ENCODE results near the gene RAD50. TPM values are rescaled to one million over a fixed set of nuclear protein-coding genes. Genes with fewer than 3 reads are reported as not detected.
"Not testable (repeated sequence)": the region's sequence is repeated elsewhere in the genome, so short reads cannot be mapped to it uniquely, and the experiment has no call there.

Gene RAD50
- total RNA-seq, 2 donors from 2014 or later: 49.7 to 50.7 TPM

- H3K4me3 Mint-ChIP-seq: no peak overlapping the region
These were observed 2.7 kb downstream of the RAD50 start for GRCh38 chr5:132559383-132560060.

DNA sequence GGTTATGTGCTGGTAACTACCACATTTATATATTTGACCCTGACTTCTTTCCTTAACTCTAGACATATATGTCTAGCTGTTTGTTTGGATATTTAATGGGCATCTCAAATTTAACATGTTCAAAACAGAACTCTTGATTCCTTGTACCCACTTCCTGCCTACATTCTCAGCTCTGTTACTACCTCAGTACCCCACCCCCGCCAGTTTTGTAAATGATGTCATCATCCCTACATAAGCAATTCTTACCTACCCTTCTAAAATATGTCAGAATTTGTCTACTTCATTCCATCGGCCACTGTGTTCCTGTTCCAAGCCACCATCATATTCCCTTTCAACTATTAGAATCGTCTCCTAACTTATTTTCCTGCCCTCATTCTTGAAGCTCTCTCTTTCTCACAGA is 4.8 kb downstream of the RAD50 start:
- TF ChIP-seq, protein P1, sequence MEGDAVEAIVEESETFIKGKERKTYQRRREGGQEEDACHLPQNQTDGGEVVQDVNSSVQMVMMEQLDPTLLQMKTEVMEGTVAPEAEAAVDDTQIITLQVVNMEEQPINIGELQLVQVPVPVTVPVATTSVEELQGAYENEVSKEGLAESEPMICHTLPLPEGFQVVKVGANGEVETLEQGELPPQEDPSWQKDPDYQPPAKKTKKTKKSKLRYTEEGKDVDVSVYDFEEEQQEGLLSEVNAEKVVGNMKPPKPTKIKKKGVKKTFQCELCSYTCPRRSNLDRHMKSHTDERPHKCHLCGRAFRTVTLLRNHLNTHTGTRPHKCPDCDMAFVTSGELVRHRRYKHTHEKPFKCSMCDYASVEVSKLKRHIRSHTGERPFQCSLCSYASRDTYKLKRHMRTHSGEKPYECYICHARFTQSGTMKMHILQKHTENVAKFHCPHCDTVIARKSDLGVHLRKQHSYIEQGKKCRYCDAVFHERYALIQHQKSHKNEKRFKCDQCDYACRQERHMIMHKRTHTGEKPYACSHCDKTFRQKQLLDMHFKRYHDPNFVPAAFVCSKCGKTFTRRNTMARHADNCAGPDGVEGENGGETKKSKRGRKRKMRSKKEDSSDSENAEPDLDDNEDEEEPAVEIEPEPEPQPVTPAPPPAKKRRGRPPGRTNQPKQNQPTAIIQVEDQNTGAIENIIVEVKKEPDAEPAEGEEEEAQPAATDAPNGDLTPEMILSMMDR (conservative IDR thresholded peaks at IDR 0.05): no peak
- Mint-ChIP-seq H3K4me3 (no peak overlapping the region), H3K27ac (no peak overlapping the region), H3K9me3 (peaks cover 5% of the 10 kb centered on the region), H3K4me1 (peaks cover 5% of the 10 kb centered on the region), H3K27me3 (ENCODE audit: insufficient read depth) (no peaks in the 10 kb centered on the region), H3K36me3 (ENCODE audit: low read depth) (peaks cover 12% of the 10 kb centered on the region)
- H3K27me3 ChIP-seq (ENCODE audit: control insufficient read depth, insufficient read depth, low read length, poor library complexity, severe bottlenecking): no peaks in the 10 kb centered on the region
- no peak overlapping the region for H3K4me3 ChIP-seq (ENCODE audit: low read length)
- 94 to 95% methylated on average over 2 to 3 of the region's 3 CpGs for WGBS, 2 experiments (ENCODE audit: insufficient coverage in 1 of 2, insufficient read length in 1 of 2)
- H3K9ac ChIP-seq (ENCODE audit: extremely low read depth, low read length, poor library complexity, severe bottlenecking): no peak overlapping the region
- H3K36me3 ChIP-seq (ENCODE audit: control insufficient read depth, insufficient read depth, low read length): peaks cover 62% of the 10 kb centered on the region
- no peaks in the 10 kb centered on the region for H3K4me1 ChIP-seq (ENCODE audit: control insufficient read depth, insufficient read depth, low read length)
- peaks cover 23% of the 10 kb centered on the region for H3K9me3 ChIP-seq (ENCODE audit: control insufficient read depth, low read length)
- no peak overlapping the region for H3K27ac ChIP-seq (ENCODE audit: low read depth, low read length)
- no peak for DNase-seq

More at GRCh38 chr5:132559383-132560060, 2.7 kb downstream of the RAD50 start:
- peaks cover 49% of the 10 kb centered on the region for H3K36me3 ChIP-seq (ENCODE audit: control insufficient read depth, insufficient read depth, low read length)
- no peaks in the 10 kb centered on the region for H3K27me3 ChIP-seq (ENCODE audit: control insufficient read depth, insufficient read depth, low read length, poor library complexity, severe bottlenecking)
- no peaks in the 10 kb centered on the region for H3K27me3 Mint-ChIP-seq (ENCODE audit: insufficient read depth)
- H3K4me1 ChIP-seq (ENCODE audit: control insufficient read depth, insufficient read depth, low read length): no peaks in the 10 kb centered on the region
- H3K9ac ChIP-seq (ENCODE audit: extremely low read depth, low read length, poor library complexity, severe bottlenecking): no peak overlapping the region
- peaks cover 20% of the 10 kb centered on the region for H3K9me3 ChIP-seq (ENCODE audit: control insufficient read depth, low read length)
- no peak overlapping the region for H3K27ac Mint-ChIP-seq
- no peaks in the 10 kb centered on the region for H3K9me3 Mint-ChIP-seq
- DNase-seq: no peak
- WGBS, 2 experiments (ENCODE audit: insufficient coverage in 1 of 2, insufficient read length in 1 of 2): 100% methylated on average over 1 of the region's 2 CpGs; no CpG with 5 or more reads in 1 of the 2 experiments
- H3K4me1 Mint-ChIP-seq: peaks cover 5% of the 10 kb centered on the region
- TF ChIP-seq, protein P1 (conservative IDR thresholded peaks at IDR 0.05): no peak
- H3K27ac ChIP-seq (ENCODE audit: low read depth, low read length): no peak overlapping the region
- H3K4me3 ChIP-seq (ENCODE audit: low read length): no peak overlapping the region
- H3K36me3 Mint-ChIP-seq (ENCODE audit: low read depth): peaks cover 5% of the 10 kb centered on the region

GRCh38 chr5:132564555-132564954 is 7.8 kb downstream of the RAD50 start:
- not testable (repeated sequence) for H3K27me3 ChIP-seq (ENCODE audit: control insufficient read depth, insufficient read depth, low read length, poor library complexity, severe bottlenecking); H3K9ac ChIP-seq (ENCODE audit: extremely low read depth, low read length, poor library complexity, severe bottlenecking); H3K27me3 Mint-ChIP-seq (ENCODE audit: insufficient read depth); H3K4me1 Mint-ChIP-seq; H3K4me3 Mint-ChIP-seq; DNase-seq; H3K27ac Mint-ChIP-seq; H3K9me3 Mint-ChIP-seq; H3K4me1 ChIP-seq (ENCODE audit: control insufficient read depth, insufficient read depth, low read length); H3K4me3 ChIP-seq (ENCODE audit: low read length); H3K27ac ChIP-seq (ENCODE audit: low read depth, low read length)
- Histone ChIP-seq H3K36me3 (ENCODE audit: control insufficient read depth, insufficient read depth, low read length) (peaks cover 70% of the 10 kb centered on the region), H3K9me3 (ENCODE audit: control insufficient read depth, low read length) (peaks cover 23% of the 10 kb centered on the region)
- peaks cover 20% of the 10 kb centered on the region for H3K36me3 Mint-ChIP-seq (ENCODE audit: low read depth)
- 91 to 100% methylated on average over 2 of the region's 2 CpGs for WGBS, 2 experiments (ENCODE audit: insufficient coverage in 1 of 2, insufficient read length in 1 of 2)
